HepG2 (cell line): ENCODE results near the gene DHX32. TPM values are rescaled to one million over a fixed set of nuclear protein-coding genes. Genes with fewer than 3 reads are reported as not detected.

Source experiments
- BCL6 ChIP-seq: IDR thresholded peaks from 2 replicates; pipeline ENCODE4 v1.6.1; 2016; ENCODE audit warnings: missing genetic modification reagents, missing compliant biosample characterization
- ETV5 ChIP-seq: IDR thresholded peaks from 2 replicates; pipeline ENCODE4 v1.6.1; 2018; ENCODE audit warnings: missing biosample characterization, missing genetic modification reagents, inconsistent platforms, borderline replicate concordance
- HDAC1 ChIP-seq: sonication (generic); formaldehyde crosslinking; IDR thresholded peaks from 2 replicates; pipeline ENCODE4 v1.5.1; 2020; ENCODE audit warnings: mild to moderate bottlenecking, missing genetic modification reagents
- HMG20A ChIP-seq: IDR thresholded peaks from 2 replicates; pipeline ENCODE4 v1.6.1; 2016; ENCODE audit warnings: borderline replicate concordance
- HNF1A ChIP-seq, 2 experiments: sonication (generic) in 1 of 2; formaldehyde crosslinking in 1 of 2; IDR thresholded peaks; 2 replicates each; pipeline versions ENCODE4 v1.4.0 to v1.6.1; 2016 to 2020; ENCODE audit warnings: borderline replicate concordance in 1 of 2, low read depth in 1 of 2, mild to moderate bottlenecking in 1 of 2, missing genetic modification reagents in 1 of 2
- HNF1B ChIP-seq: sonication (generic); formaldehyde crosslinking; IDR thresholded peaks from 2 replicates; pipeline ENCODE4 v1.5.1; 2020; ENCODE audit warnings: mild to moderate bottlenecking, moderate library complexity, missing genetic modification reagents
- HOXA3 ChIP-seq: sonication (generic); formaldehyde crosslinking; IDR thresholded peaks from 2 replicates; pipeline ENCODE4 v1.5.0; 2020; ENCODE audit warnings: missing genetic modification reagents
- LCORL ChIP-seq, 2 experiments: fragments of 450-650 bp in 1 of 2; sonication (generic) in 1 of 2; formaldehyde crosslinking in 1 of 2; IDR thresholded peaks; 2 replicates each; pipeline versions ENCODE4 v1.5.0 to v1.6.1; 2017 to 2020; ENCODE audit warnings: antibody characterized with exemption in 1 of 2, missing genetic modification reagents in 1 of 2
- PRDM10 ChIP-seq: sonication (generic); formaldehyde crosslinking; IDR thresholded peaks from 2 replicates; pipeline ENCODE4 v1.4.0; 2020; ENCODE audit warnings: low read depth, missing genetic modification reagents
- RARA ChIP-seq: IDR thresholded peaks from 2 replicates; pipeline ENCODE4 v1.6.1; 2016; ENCODE audit warnings: missing genetic modification reagents, missing compliant biosample characterization
- RXRB ChIP-seq: IDR thresholded peaks from 2 replicates; pipeline ENCODE4 v1.6.1; 2016; ENCODE audit warnings: borderline replicate concordance, missing genetic modification reagents, missing compliant biosample characterization
- ZNF17 ChIP-seq: sonication (generic); formaldehyde crosslinking; IDR thresholded peaks from 2 replicates; pipeline ENCODE4 v1.5.0; 2020; ENCODE audit warnings: mild to moderate bottlenecking, missing genetic modification reagents
- ZNF574 ChIP-seq: sonication (generic); formaldehyde crosslinking; IDR thresholded peaks from 2 replicates; pipeline ENCODE4 v1.4.0; 2020; ENCODE audit warnings: missing genetic modification reagents
- ZNF792 ChIP-seq: IDR thresholded peaks from 2 replicates; pipeline ENCODE4 v1.6.1; 2016
- ZSCAN25 ChIP-seq: sonication (generic); formaldehyde crosslinking; IDR thresholded peaks from 2 replicates; pipeline ENCODE4 v1.8.0; 2022; ENCODE audit warnings: mild to moderate bottlenecking, missing genetic modification reagents
- polyA plus RNA-seq, 8 experiments: library from polyadenylated mRNA; depleted of rRNA in 3 of 8; stranded (reverse) in 7 of 8; unstranded in 1 of 8; fragments of >200 nt; fragmentation: Illumina TruSeq in 4 of 8; extraction: Trizol in 4 of 8; gene quantifications; 2 replicates each; pipeline versions ENCODE4 v1.2.1 to v1.2.3, GENCODE V29; 2011 to 2016; ENCODE audit warnings: low read depth in 4 of 8, missing spikeins in 1 of 8, mixed read lengths in 1 of 8; ENCODE audit not compliant: insufficient read depth in 1 of 8
- total RNA-seq, 5 experiments: library from RNA; depleted of rRNA; stranded (reverse); fragments of >200 nt; fragmentation: Illumina TruSeq; extraction: Trizol; gene quantifications; 2 replicates each; pipeline ENCODE4 v1.2.3, GENCODE V29; 2016; ENCODE audit warnings: low read depth in 1 of 5

The DHX32 gene
- total and polyA plus RNA-seq, 2 of the 13 experiments (the other 11 are each of a cell fraction or from before 2014, with no cell fraction given), result 15.5 to 16.5 TPM

- TF ChIP-seq HNF1B (CRISPR knock-in tag) (peak; percentile 80; the same call in 1 of the 2 replicates), LCORL (IDR thresholded peaks at IDR 0.05) (no peak), LCORL (CRISPR knock-in tag; IDR thresholded peaks at IDR 0.05) (0 out of 2 replicates have a peak, but pooled peaks have one; percentile 55), HMG20A (CRISPR knock-in tag) (peak; percentile 46; the same call in 1 of the 2 replicates), RARA (CRISPR knock-in tag) (peak; percentile 20; the same call in 1 of the 2 replicates), RXRB (peak; percentile 44; the same call in 1 of the 2 replicates), ZNF792 (0 out of 2 replicates have a peak, but pooled peaks have one; percentile 18), PRDM10 (0 out of 2 replicates have a peak, but pooled peaks have one; percentile 40), HNF1A (IDR thresholded peaks at IDR 0.05; ENCODE audit: low read depth) (peak; percentile 55; the same call in 1 of the 2 replicates), HNF1A (CRISPR knock-in tag; IDR thresholded peaks at IDR 0.05; ENCODE audit: borderline replicate concordance) (peak; percentile 82; the same call in 1 of the 2 replicates), ZSCAN25 (CRISPR knock-in tag) (peak; percentile 94), HOXA3 (CRISPR knock-in tag) (0 out of 2 replicates have a peak, but pooled peaks have one; percentile 8), ETV5 (CRISPR knock-in tag) (0 out of 2 replicates have a peak, but pooled peaks have one; percentile 10), HDAC1 (peak; percentile 45; the same call in 1 of the 2 replicates), ZNF574 (CRISPR knock-in tag) (0 out of 2 replicates have a peak, but pooled peaks have one; percentile 7), BCL6 (CRISPR knock-in tag) (peak; percentile 33; the same call in 1 of the 2 replicates), ZNF17 (CRISPR knock-in tag) (no peak)
These were observed 83.0 kb downstream of the DHX32 start (continued) for GRCh38 chr10:125797994-125798662.
